Large intestine (tissue), 3 donors: Measurements from ENCODE around the gene MAJIN. TPM values are rescaled to one million over a fixed set of nuclear protein-coding genes. Genes with fewer than 3 reads are reported as not detected.
A peak's percentile ranks its signal among the peaks of the same experiment; 100 is the strongest.
"Not testable (repeated sequence)": the region's sequence is repeated elsewhere in the genome, so short reads cannot be mapped to it uniquely, and the experiment has no call there.

Source experiments
- DNase-seq, 2 donors: peaks; one replicate each; pipeline versions ENCODE4 v3.0.0 to v3.0.0-alpha.2; 2013
- H3K27ac ChIP-seq: one replicate; pipeline ENCODE4 v1.5.1; 2013; ENCODE audit warnings: low read length
- H3K27me3 ChIP-seq: 2 replicates; pipeline ENCODE4 v1.6.1; 2013; ENCODE audit warnings: low read length; ENCODE audit not compliant: control insufficient read depth, insufficient read depth
- H3K36me3 ChIP-seq: 2 replicates; pipeline ENCODE4 v1.6.1; 2013; ENCODE audit warnings: low read length; ENCODE audit not compliant: control insufficient read depth, insufficient read depth
- H3K4me1 ChIP-seq: one replicate; pipeline ENCODE4 v1.6.1; 2013; ENCODE audit warnings: low read length; ENCODE audit not compliant: control insufficient read depth, insufficient read depth
- H3K4me3 ChIP-seq: one replicate; pipeline ENCODE4 v1.5.1; 2013; ENCODE audit warnings: low read length
- H3K9me3 ChIP-seq: one replicate; pipeline ENCODE4 v1.6.1; 2013; ENCODE audit warnings: mild to moderate bottlenecking, low read depth, low read length, moderate library complexity; ENCODE audit not compliant: control insufficient read depth
- WGBS: methylation state at CpG from one replicate; pipeline ENCODE4 v1.1.5; 2013; ENCODE audit warnings: low lambda C conversion rate; ENCODE audit not compliant: insufficient coverage; 5-methylcytosine and 5-hydroxymethylcytosine counted together
- polyA plus RNA-seq: library from polyadenylated mRNA; unstranded; fragments of 120-200 nt; gene quantifications from one replicate; pipeline ENCODE4 v1.2.1, GENCODE V29; 2013

MAJIN gene
- polyA plus RNA-seq, 1 donor = 0.09 TPM

DNA sequence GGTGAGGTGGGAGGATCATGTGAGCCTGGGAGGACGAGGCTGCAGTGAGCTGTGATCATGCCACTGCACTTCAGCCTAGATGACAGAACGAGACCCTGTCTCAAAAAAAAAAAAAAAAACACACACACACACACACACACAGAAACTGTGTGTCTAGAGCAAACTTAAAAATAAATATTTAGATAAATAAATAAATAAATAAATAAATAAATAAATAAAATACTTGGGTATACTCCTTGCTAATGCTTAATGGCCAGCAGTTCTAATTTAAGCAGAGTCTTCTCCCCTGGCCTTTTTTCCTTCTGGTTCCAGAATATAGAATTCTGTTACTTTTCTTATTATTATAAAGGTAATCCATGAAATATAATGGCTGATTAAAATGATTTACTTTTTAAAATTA is 37.0 kb upstream of the MAJIN start:
- no peaks in the 10 kb centered on the region for H3K27me3 ChIP-seq
- H3K4me3 ChIP-seq = no peak overlapping the region
- peaks cover 8% of the 10 kb centered on the region for H3K4me1 ChIP-seq
- no peak overlapping the region for H3K27ac ChIP-seq
- WGBS = no CpG with 5 or more reads among the region's 2 CpGs
- no peaks in the 10 kb centered on the region for H3K9me3 ChIP-seq
- DNase-seq = no peak
- H3K36me3 ChIP-seq = no peaks in the 10 kb centered on the region

GRCh38 chr11:65008016-65008415 is 36.1 kb upstream of the MAJIN start:
- Histone ChIP-seq H3K4me1 (peaks cover 4% of the 10 kb centered on the region), H3K27me3 (no peaks in the 10 kb centered on the region), H3K27ac (no peak overlapping the region), H3K9me3 (no peaks in the 10 kb centered on the region), H3K36me3 (no peaks in the 10 kb centered on the region), H3K4me3 (no peak overlapping the region)
- WGBS = no CpG with 5 or more reads among the region's 7 CpGs
- no peak for DNase-seq

- H3K4me3 ChIP-seq, H3K4me1 ChIP-seq, H3K27me3 ChIP-seq, DNase-seq, H3K27ac ChIP-seq, H3K36me3 ChIP-seq, H3K9me3 ChIP-seq: not testable (repeated sequence)
- WGBS = 20% methylated on average over 1 of the region's 3 CpGs
These were observed 32.1 kb upstream of the MAJIN start for GRCh38 chr11:65003968-65004367.

DNA sequence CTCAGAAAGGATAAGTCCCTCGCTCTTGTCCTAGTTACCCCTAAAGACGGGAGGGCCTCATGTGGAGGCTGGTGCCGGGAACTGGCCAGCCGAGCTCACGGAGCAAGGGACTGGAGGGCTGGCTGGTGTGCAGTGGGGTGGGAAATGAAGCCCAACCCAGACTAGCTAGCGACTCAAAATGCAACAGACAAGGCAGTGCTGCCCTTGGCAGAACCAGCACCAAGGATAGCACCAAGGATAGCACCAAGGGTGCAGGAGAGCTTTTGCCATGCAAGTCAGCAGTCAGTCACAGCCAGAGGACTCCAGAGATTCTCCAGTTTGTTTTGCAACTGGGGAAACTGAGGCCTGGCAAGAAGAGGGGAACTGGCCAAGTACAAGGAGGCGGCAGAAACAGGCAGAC is 31.4 kb upstream of the MAJIN start:
- no peak overlapping the region for H3K27ac ChIP-seq
- no peak overlapping the region for H3K4me3 ChIP-seq
- H3K36me3 ChIP-seq = no peaks in the 10 kb centered on the region
- H3K27me3 ChIP-seq = no peaks in the 10 kb centered on the region
- no peaks in the 10 kb centered on the region for H3K9me3 ChIP-seq
- peaks cover 15% of the 10 kb centered on the region for H3K4me1 ChIP-seq
- no CpG with 5 or more reads among the region's 7 CpGs for WGBS
- no peak for DNase-seq

- peak in 1 of 2 donors; percentile 26 for DNase-seq
- Histone ChIP-seq H3K27me3 (no peaks in the 10 kb centered on the region), H3K4me3 (no peak overlapping the region), H3K27ac (no peak overlapping the region), H3K9me3 (no peaks in the 10 kb centered on the region), H3K36me3 (no peaks in the 10 kb centered on the region), H3K4me1 (peaks cover 21% of the 10 kb centered on the region)
- WGBS = no CpG with 5 or more reads among the region's 5 CpGs
These were observed 30.8 kb upstream of the MAJIN start for GRCh38 chr11:65002706-65003105.

DNA sequence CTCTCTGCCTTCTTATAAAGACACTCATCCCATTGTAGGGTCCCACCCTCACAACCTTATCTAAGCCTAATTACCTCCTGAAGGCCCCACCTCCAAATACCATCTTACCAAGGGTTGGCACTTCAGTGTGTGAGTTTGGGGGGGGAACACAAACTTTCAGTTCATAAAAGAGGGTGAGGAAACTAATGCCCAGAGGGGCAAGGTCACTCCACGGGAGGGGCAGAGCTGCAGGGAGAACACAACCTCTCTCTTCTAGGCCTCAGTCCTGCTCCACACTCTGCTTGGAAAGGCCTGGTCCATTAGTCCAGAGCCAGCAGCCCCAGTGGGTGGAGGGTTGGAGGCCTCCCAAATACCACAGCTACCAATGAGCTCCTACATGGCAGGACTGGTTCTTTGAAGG is 27.6 kb upstream of the MAJIN start:
- peak in 1 of 2 donors; percentile 20 for DNase-seq
- no peaks in the 10 kb centered on the region for H3K36me3 ChIP-seq
- peaks cover 39% of the 10 kb centered on the region for H3K4me1 ChIP-seq
- H3K27me3 ChIP-seq = no peaks in the 10 kb centered on the region
- H3K27ac ChIP-seq = peak overlapping the region; percentile 99
- no peak overlapping the region for H3K4me3 ChIP-seq
- H3K9me3 ChIP-seq = no peaks in the 10 kb centered on the region
- WGBS = no CpG with 5 or more reads among the region's 1 CpG

DNA sequence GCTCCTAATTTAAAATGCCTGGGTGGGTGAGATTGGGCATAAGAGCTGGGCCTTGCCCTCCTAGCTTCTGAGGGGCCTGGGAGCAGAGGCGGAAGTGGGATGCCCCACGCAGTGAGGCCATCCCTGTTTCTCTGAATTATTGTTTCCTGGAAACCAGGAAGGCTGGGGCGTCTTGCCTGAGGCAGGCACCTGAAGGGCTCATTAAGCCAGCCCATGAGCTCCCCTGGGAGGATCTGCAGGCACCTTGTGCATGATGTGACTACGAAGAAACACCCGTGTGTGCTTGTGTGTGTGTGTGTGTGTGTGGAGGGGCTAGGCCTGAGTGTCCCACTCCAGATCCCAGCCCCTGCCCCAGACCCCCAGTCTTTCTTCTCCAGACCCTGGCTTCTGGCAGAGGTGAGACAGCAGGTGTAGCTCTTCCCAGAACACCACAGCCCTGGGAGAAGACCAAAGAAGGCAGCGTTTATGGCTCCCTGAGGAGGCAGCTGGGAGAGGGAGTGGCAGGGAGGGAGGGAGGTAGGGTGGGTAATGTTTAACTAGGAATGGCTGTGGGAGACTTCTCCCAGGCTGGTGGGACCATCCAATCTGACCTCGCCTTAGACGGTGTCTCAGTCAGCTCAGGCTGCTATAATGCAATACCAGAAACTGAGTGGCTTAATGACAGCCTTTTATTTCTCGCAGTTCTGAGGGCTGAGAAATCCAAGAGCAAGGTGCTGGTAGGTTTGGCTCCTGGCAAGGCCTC is 27.0 kb upstream of the MAJIN start:
- Histone ChIP-seq H3K27ac (peak overlapping the region; percentile 99), H3K4me1 (peaks cover 39% of the 10 kb centered on the region), H3K9me3 (no peaks in the 10 kb centered on the region), H3K4me3 (no peak overlapping the region), H3K27me3 (no peaks in the 10 kb centered on the region), H3K36me3 (peaks cover 3% of the 10 kb centered on the region)
- DNase-seq = peak; percentile 86 to 94
- WGBS = no CpG with 5 or more reads among the region's 9 CpGs

GRCh38 chr11:64998141-64998540 is 26.2 kb upstream of the MAJIN start:
- peaks cover 9% of the 10 kb centered on the region for H3K36me3 ChIP-seq
- H3K27ac ChIP-seq = peak overlapping the region; percentile 99
- H3K4me3 ChIP-seq = no peak overlapping the region
- no CpG with 5 or more reads among the region's 1 CpG for WGBS
- peak in 1 of 2 donors; percentile 55 for DNase-seq
- H3K4me1 ChIP-seq = peaks cover 39% of the 10 kb centered on the region
- H3K9me3 ChIP-seq = no peaks in the 10 kb centered on the region
- H3K27me3 ChIP-seq = no peaks in the 10 kb centered on the region

- no peaks in the 10 kb centered on the region for H3K9me3 ChIP-seq
- peak; percentile 95 to 98 for DNase-seq
- H3K4me1 ChIP-seq = peaks cover 39% of the 10 kb centered on the region
- H3K27me3 ChIP-seq = no peaks in the 10 kb centered on the region
- peak within 1 kb of the TSS; percentile 84 for H3K4me3 ChIP-seq
- peak within 1 kb of the TSS; percentile 99 for H3K27ac ChIP-seq
- peaks cover 10% of the 10 kb centered on the region for H3K36me3 ChIP-seq
- no CpG with 5 or more reads among the region's 9 CpGs for WGBS
These were observed 24.9 kb upstream of the MAJIN start, which contains the start of gene BATF2 for GRCh38 chr11:64996710-64997380. TSS of gene BATF2 (minus strand) at chr11:64996971. CDS start at chr11:64996914, 57 bp downstream.

GRCh38 chr11:64996327-64996709 is 24.4 kb upstream of the MAJIN start:
- Histone ChIP-seq H3K27me3 (no peaks in the 10 kb centered on the region), H3K4me1 (peaks cover 39% of the 10 kb centered on the region), H3K9me3 (no peaks in the 10 kb centered on the region), H3K27ac (peak overlapping the region; percentile 99), H3K36me3 (peaks cover 12% of the 10 kb centered on the region), H3K4me3 (peak overlapping the region; percentile 84)
- no CpG with 5 or more reads among the region's 11 CpGs for WGBS
- DNase-seq = peak in 1 of 2 donors; percentile 31
